ENCODE measurements around the gene PPP4R3B.
"Not testable (repeated sequence)": the region's sequence is repeated elsewhere in the genome, so short reads cannot be mapped to it uniquely, and the experiment has no call there.

- TF ChIP-seq CTCF (conservative IDR thresholded peaks at IDR 0.05; ENCODE audit: low read depth in 2 of 2); POLR2AphosphoS5 (IDR thresholded peaks at IDR 0.05; ENCODE audit: low read depth); REST (IDR thresholded peaks at IDR 0.05; ENCODE audit: unreplicated experiment); EZH2 (IDR thresholded peaks at IDR 0.05; ENCODE audit: low read depth, unreplicated experiment): not testable (repeated sequence)
These were observed 69.7 kb downstream of the PPP4R3B start for GRCh38 chr2:55547679-55548078.

Measured in GM23338 (cell line).